ENCODE measurements around the gene CEL. TPM values are rescaled to one million over a fixed set of nuclear protein-coding genes. Genes with fewer than 3 reads are reported as not detected.
A peak's percentile ranks its signal among the peaks of the same experiment; 100 is the strongest.

CEL gene
- total RNA-seq, 1 experiment from 2014 or later: 2.8 TPM

DNA sequence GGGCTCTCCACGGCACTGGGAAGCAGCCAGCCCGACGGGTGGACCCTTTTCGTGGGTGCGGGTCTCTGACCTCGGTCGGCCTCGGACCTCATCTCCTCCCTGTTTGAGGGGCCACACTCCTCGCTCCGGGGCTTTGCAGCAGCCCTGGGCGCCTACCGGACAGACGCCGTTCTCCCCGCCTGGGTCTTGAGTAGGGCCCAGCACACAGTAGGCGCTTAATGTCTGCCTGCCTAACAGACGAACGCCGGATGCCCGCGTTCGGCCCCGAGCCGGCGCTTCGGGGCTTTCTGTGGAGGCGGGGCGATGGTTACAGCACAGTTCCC is 31.8 kb upstream of the CEL start:
- Histone ChIP-seq H3K27ac (ENCODE audit: low read depth, low read length, poor library complexity, severe bottlenecking) (peak overlapping the region; percentile 81), H3K9me3 (ENCODE audit: low read depth, low read length, poor library complexity, severe bottlenecking) (no peaks in the 10 kb centered on the region), H3K4me3 (ENCODE audit: low read depth, low read length, poor library complexity, severe bottlenecking) (peak overlapping the region; percentile 83), H3K27me3 (replicated peaks; ENCODE audit: insufficient read depth, low read depth, low read length, poor library complexity) (no peaks in the 10 kb centered on the region), H3K4me1 (ENCODE audit: insufficient read depth, low read length, poor library complexity, severe bottlenecking) (no peaks in the 10 kb centered on the region), H3K36me3 (ENCODE audit: insufficient read depth, low read length, poor library complexity, severe bottlenecking) (no peaks in the 10 kb centered on the region)
- TSS peak; percentile 95 for BruUV-seq (replicated peaks)
- no peak for DNase-seq (ENCODE audit: low spot score)
- intact Hi-C loops (cut with micrococcal nuclease; ENCODE audit: unreplicated experiment): no loop called here
- ChIA-PET CTCF (interaction anchor here (0.6 to 2.2 kb wide), 3 partner anchors 8 to 1245 kb away, joined by 3 to 15 read pairs (median 5); no protein-coding TSS in a partner anchor), POLR2A (ENCODE audit: low non-redundant PET) (interaction anchor here (0.5 to 0.8 kb wide), 2 partner anchors 61 to 85 kb away, joined by 3 to 4 read pairs; no protein-coding TSS in a partner anchor)
- TF ChIP-seq, protein P1, sequence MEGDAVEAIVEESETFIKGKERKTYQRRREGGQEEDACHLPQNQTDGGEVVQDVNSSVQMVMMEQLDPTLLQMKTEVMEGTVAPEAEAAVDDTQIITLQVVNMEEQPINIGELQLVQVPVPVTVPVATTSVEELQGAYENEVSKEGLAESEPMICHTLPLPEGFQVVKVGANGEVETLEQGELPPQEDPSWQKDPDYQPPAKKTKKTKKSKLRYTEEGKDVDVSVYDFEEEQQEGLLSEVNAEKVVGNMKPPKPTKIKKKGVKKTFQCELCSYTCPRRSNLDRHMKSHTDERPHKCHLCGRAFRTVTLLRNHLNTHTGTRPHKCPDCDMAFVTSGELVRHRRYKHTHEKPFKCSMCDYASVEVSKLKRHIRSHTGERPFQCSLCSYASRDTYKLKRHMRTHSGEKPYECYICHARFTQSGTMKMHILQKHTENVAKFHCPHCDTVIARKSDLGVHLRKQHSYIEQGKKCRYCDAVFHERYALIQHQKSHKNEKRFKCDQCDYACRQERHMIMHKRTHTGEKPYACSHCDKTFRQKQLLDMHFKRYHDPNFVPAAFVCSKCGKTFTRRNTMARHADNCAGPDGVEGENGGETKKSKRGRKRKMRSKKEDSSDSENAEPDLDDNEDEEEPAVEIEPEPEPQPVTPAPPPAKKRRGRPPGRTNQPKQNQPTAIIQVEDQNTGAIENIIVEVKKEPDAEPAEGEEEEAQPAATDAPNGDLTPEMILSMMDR (conservative IDR thresholded peaks at IDR 0.05; ENCODE audit: low read depth, low read length): no peak
- no peak for TF ChIP-seq EZH2 (IDR thresholded peaks at IDR 0.05; ENCODE audit: borderline replicate concordance, low read depth, low read length, poor library complexity, severe bottlenecking)

DNA sequence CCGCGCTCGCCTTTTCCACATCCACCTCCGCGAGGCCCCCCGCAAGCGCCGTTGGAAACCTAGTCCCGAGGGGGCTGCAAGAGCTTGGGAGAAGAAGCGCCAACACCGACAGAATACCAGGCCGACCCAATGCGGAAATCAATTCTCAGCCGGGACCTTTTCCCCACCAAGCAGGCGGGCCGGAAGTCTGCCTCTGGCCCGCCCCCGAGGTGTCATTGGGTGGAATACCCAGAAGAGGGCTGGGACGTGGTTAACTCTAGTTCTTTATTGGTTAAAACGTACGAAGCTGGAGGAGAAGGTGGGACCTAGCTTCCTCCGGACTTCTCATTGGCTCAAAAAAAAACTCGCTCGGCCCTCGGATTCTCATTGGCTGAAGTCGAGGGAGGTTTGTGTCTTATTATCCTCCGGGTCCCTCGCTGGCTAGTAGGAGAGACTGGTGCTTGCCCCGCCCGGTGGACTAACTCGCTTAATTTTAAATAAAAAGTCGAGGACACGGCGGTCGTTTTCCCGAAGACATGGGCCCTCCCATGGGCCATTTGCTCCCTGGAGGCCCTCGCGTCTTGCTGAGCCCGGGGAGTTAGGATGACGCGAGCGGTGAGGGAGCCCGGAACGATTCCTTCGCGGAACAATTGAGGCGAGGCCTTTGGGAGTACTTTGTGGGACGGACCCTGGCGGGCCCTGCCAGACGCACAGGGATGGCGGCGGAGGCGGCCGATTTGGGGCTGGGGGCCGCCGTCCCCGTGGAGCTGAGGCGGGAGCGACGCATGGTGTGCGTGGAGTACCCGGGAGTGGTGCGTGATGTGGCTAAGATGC is 31.3 kb upstream of the CEL start, which contains the start of gene GTF3C5:
TSS of gene GTF3C5 (plus strand) at position 681 of the 813 bp plus-strand sequence. CDS start at position 696, 15 bp downstream.
- TF ChIP-seq, protein P1 (conservative IDR thresholded peaks at IDR 0.05; ENCODE audit: low read depth, low read length): no peak
- no peak for TF ChIP-seq EZH2 (IDR thresholded peaks at IDR 0.05; ENCODE audit: borderline replicate concordance, low read depth, low read length, poor library complexity, severe bottlenecking)
- H3K9me3 ChIP-seq (ENCODE audit: low read depth, low read length, poor library complexity, severe bottlenecking): no peaks in the 10 kb centered on the region
- CTCF ChIA-PET: interaction anchor here (0.6 to 2.2 kb wide), 3 partner anchors 8 to 1246 kb away, joined by 3 to 15 read pairs (median 5); no protein-coding TSS in a partner anchor
- no peaks in the 10 kb centered on the region for H3K27me3 ChIP-seq (replicated peaks; ENCODE audit: insufficient read depth, low read depth, low read length, poor library complexity)
- H3K4me3 ChIP-seq (ENCODE audit: low read depth, low read length, poor library complexity, severe bottlenecking): peak within 1 kb of the TSS; percentile 83
- intact Hi-C loops (cut with micrococcal nuclease; ENCODE audit: unreplicated experiment): no loop called here
- peak; percentile 99 for DNase-seq (ENCODE audit: low spot score)
- no peaks in the 10 kb centered on the region for H3K36me3 ChIP-seq (ENCODE audit: insufficient read depth, low read length, poor library complexity, severe bottlenecking)
- BruUV-seq (replicated peaks): TSS peak; percentile 54
- POLR2A ChIA-PET (ENCODE audit: low non-redundant PET): interaction anchor here (0.5 to 0.8 kb wide), 3 partner anchors 61 to 317 kb away, joined by 3 to 5 read pairs (median 4); partner anchors contain the start of genes MED22 and RPL7A
- no peaks in the 10 kb centered on the region for H3K4me1 ChIP-seq (ENCODE audit: insufficient read depth, low read length, poor library complexity, severe bottlenecking)
- peak within 1 kb of the TSS; percentile 81 for H3K27ac ChIP-seq (ENCODE audit: low read depth, low read length, poor library complexity, severe bottlenecking)

DNA sequence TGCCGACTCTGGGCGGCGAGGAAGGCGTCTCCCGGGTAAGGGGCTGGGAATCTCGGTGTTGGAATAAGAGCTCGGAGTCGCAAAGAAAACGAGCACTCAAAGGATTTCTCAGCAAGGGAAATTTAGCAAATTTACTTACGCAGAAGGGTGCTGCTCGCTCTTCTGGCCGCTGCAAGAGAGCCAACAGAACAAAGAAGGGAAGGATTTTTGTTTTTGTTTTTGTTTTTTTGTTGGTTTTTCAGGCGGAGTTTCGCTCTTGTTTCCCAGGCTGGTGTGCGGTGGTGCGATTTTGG is 30.7 kb upstream of the CEL start:
- Histone ChIP-seq H3K36me3 (ENCODE audit: insufficient read depth, low read length, poor library complexity, severe bottlenecking) (no peaks in the 10 kb centered on the region), H3K27me3 (replicated peaks; ENCODE audit: insufficient read depth, low read depth, low read length, poor library complexity) (no peaks in the 10 kb centered on the region), H3K4me3 (ENCODE audit: low read depth, low read length, poor library complexity, severe bottlenecking) (peak overlapping the region; percentile 83), H3K27ac (ENCODE audit: low read depth, low read length, poor library complexity, severe bottlenecking) (peak overlapping the region; percentile 81), H3K4me1 (ENCODE audit: insufficient read depth, low read length, poor library complexity, severe bottlenecking) (no peaks in the 10 kb centered on the region), H3K9me3 (ENCODE audit: low read depth, low read length, poor library complexity, severe bottlenecking) (no peaks in the 10 kb centered on the region)
- no peak for DNase-seq (ENCODE audit: low spot score)
- no TSS peak for BruUV-seq (replicated peaks)
- no peak for TF ChIP-seq EZH2 (IDR thresholded peaks at IDR 0.05; ENCODE audit: borderline replicate concordance, low read depth, low read length, poor library complexity, severe bottlenecking)
- TF ChIP-seq, protein P1 (conservative IDR thresholded peaks at IDR 0.05; ENCODE audit: low read depth, low read length): no peak
- ChIA-PET POLR2A (ENCODE audit: low non-redundant PET) (no interaction called here), CTCF (interaction anchor here (1.6 to 2.2 kb wide), 2 partner anchors 9 to 113 kb away, joined by 5 to 15 read pairs; no protein-coding TSS in a partner anchor)
- intact Hi-C loops (cut with micrococcal nuclease; ENCODE audit: unreplicated experiment): no loop called here

All from A673 (cell line).